ENCODE data around the gene ADCY2.

Gene ADCY2

DNA sequence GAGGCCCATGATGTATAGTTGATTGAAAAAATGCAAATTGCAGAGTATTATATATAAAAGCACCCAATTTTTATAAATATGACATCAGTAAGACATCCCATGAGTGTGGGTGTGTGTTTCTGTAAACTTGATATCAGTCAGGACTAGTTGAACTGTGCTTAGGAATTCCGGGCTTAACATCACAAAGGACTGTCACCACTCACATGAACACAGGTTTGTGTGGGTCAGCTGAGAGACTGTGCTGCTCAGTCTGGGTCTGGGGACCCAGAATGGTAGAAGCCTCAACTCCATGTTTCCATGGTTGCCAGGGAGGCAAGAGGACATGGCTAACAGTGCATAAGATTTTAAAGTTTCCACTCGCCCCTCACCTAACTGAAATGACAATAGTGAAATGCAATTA, 120.3 kb downstream of the ADCY2 start:
- Histone ChIP-seq H3K36me3 (ENCODE audit: insufficient read depth) (no peaks in the 10 kb centered on the region), H3K4me2 (no peak overlapping the region), H3K9ac (no peak overlapping the region), H3K27me3 (ENCODE audit: insufficient read depth, low read depth) (no peaks in the 10 kb centered on the region), H3K79me2 (ENCODE audit: insufficient read depth, low read depth) (no peaks in the 10 kb centered on the region), H2AFZ (ENCODE audit: low read depth) (no peak overlapping the region), H3K4me1 (ENCODE audit: low read depth, poor library complexity, severe bottlenecking) (no peaks in the 10 kb centered on the region), H3K4me3 (IDR thresholded peaks at IDR 0.05; ENCODE audit: insufficient read depth, low read depth, low read length) (no peak overlapping the region), H3K27ac (no peak overlapping the region), H4K20me1 (ENCODE audit: insufficient read depth) (no peaks in the 10 kb centered on the region)
- no peak for TF ChIP-seq CTCF (conservative IDR thresholded peaks at IDR 0.05; ENCODE audit: low read depth, low read length)

DNA sequence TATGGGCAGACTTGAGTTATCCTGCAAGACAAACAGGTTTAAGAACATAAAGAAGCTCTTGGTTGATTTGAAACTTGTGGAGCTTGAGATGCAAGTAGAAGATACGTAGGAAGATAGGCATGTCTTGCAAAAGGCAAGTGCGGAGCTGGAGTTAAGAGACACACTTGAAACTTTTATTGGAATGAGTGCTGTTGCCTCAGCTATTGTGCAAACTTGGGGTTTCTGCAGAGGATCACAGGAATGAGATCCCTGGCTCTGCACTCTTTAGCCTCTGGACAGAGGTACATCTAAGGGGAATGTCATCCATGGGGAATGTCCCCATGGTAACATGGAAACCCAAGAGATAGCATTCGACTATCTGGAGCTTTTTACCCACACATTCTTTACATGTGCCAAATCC, 121.1 kb downstream of the ADCY2 start:
- Histone ChIP-seq H4K20me1 (ENCODE audit: insufficient read depth) (no peaks in the 10 kb centered on the region), H3K27me3 (ENCODE audit: insufficient read depth, low read depth) (no peaks in the 10 kb centered on the region), H3K4me1 (ENCODE audit: low read depth, poor library complexity, severe bottlenecking) (no peaks in the 10 kb centered on the region), H3K79me2 (ENCODE audit: insufficient read depth, low read depth) (no peaks in the 10 kb centered on the region), H2AFZ (ENCODE audit: low read depth) (no peak overlapping the region), H3K9ac (no peak overlapping the region), H3K4me3 (IDR thresholded peaks at IDR 0.05; ENCODE audit: insufficient read depth, low read depth, low read length) (no peak overlapping the region), H3K4me2 (no peak overlapping the region), H3K36me3 (ENCODE audit: insufficient read depth) (no peaks in the 10 kb centered on the region), H3K27ac (no peak overlapping the region)
- TF ChIP-seq CTCF (conservative IDR thresholded peaks at IDR 0.05; ENCODE audit: low read depth, low read length), result no peak

- Histone ChIP-seq H3K27me3 (ENCODE audit: insufficient read depth, low read depth) (no peaks in the 10 kb centered on the region), H3K79me2 (ENCODE audit: insufficient read depth, low read depth) (no peaks in the 10 kb centered on the region)
Observed at GRCh38 chr5:7518947-7519560, 123.1 kb downstream of the ADCY2 start.

GRCh38 chr5:7519564-7519963, 123.6 kb downstream of the ADCY2 start:
- Histone ChIP-seq H3K27me3 (ENCODE audit: insufficient read depth, low read depth) (no peaks in the 10 kb centered on the region), H3K4me2 (no peak overlapping the region), H3K27ac (no peak overlapping the region), H3K4me3 (IDR thresholded peaks at IDR 0.05; ENCODE audit: insufficient read depth, low read depth, low read length) (no peak overlapping the region), H4K20me1 (ENCODE audit: insufficient read depth) (no peaks in the 10 kb centered on the region), H3K36me3 (ENCODE audit: insufficient read depth) (no peaks in the 10 kb centered on the region), H2AFZ (ENCODE audit: low read depth) (no peak overlapping the region), H3K9ac (no peak overlapping the region), H3K4me1 (ENCODE audit: low read depth, poor library complexity, severe bottlenecking) (no peaks in the 10 kb centered on the region), H3K79me2 (ENCODE audit: insufficient read depth, low read depth) (no peaks in the 10 kb centered on the region)
- no peak for TF ChIP-seq CTCF (conservative IDR thresholded peaks at IDR 0.05; ENCODE audit: low read depth, low read length)

More at GRCh38 chr5:7518947-7519560, 123.1 kb downstream of the ADCY2 start:
- Histone ChIP-seq H3K27ac (no peak overlapping the region), H3K4me1 (ENCODE audit: low read depth, poor library complexity, severe bottlenecking) (no peaks in the 10 kb centered on the region), H3K36me3 (ENCODE audit: insufficient read depth) (no peaks in the 10 kb centered on the region), H4K20me1 (ENCODE audit: insufficient read depth) (no peaks in the 10 kb centered on the region), H3K4me3 (IDR thresholded peaks at IDR 0.05; ENCODE audit: insufficient read depth, low read depth, low read length) (no peak overlapping the region), H2AFZ (ENCODE audit: low read depth) (no peak overlapping the region), H3K4me2 (no peak overlapping the region), H3K9ac (no peak overlapping the region)
- no peak for TF ChIP-seq CTCF (conservative IDR thresholded peaks at IDR 0.05; ENCODE audit: low read depth, low read length)

Data from KMS-11 (cell line).